BJ (cell line): Measurements from ENCODE around the gene CASKIN1. TPM values are rescaled to one million over a fixed set of nuclear protein-coding genes. Genes with fewer than 3 reads are reported as not detected.

Source experiments
- CTCF ChIA-PET: fragments of 350-600 bp; formaldehyde crosslinking; extraction: SDS; loops from one replicate; lab custom pipeline; 2021; ENCODE audit warnings: antibody characterized with exemption, inconsistent platforms; lab: Yijun Ruan, JAX
- POLR2A ChIA-PET: fragments of 300-600 bp; sonication (Branson Sonifier 250); formaldehyde crosslinking; extraction: SDS; loops from one replicate; lab custom pipeline; 2021; ENCODE audit warnings: antibody characterized with exemption; lab: Charles Lee
- DNase-seq: peaks from one replicate; pipeline ENCODE4 v3.0.0-alpha.2; 2011; ENCODE audit warnings: low read depth
- H3K27me3 ChIP-seq: 2 replicates; pipeline ENCODE4 v1.6.0; 2011; ENCODE audit warnings: low read length; ENCODE audit not compliant: control insufficient read depth, insufficient read depth
- H3K36me3 ChIP-seq: 2 replicates; pipeline ENCODE4 v1.5.1; 2011; ENCODE audit warnings: low read length; ENCODE audit not compliant: control insufficient read depth, insufficient read depth
- H3K4me3 ChIP-seq: 2 replicates; pipeline ENCODE4 v1.5.1; 2011; ENCODE audit warnings: low read depth, mild to moderate bottlenecking, control low read depth, low read length
- CTCF ChIP-seq: IDR thresholded peaks from 2 replicates; pipeline ENCODE4 v1.5.1; 2011; ENCODE audit warnings: low read depth, mild to moderate bottlenecking, control low read depth, inconsistent platforms, low read length, moderate library complexity; ENCODE audit not compliant: insufficient read depth
- polyA plus RNA-seq: library from polyadenylated mRNA; depleted of rRNA; stranded (reverse); fragments of >200 nt; gene quantifications from 2 replicates; pipeline ENCODE4 v1.2.3, GENCODE V29; 2011

CASKIN1 gene
- polyA plus RNA-seq, 1 experiment: 0.01 TPM

- ChIA-PET POLR2A (interaction anchor here (0.5 to 1.8 kb wide), 14 partner anchors 9 to 736 kb away, joined by 3 to 10 read pairs (median 6); partner anchors contain the start of genes FAHD1, NTHL1, PGP and PKD1), CTCF (interaction anchor here (1.0 kb wide), 2 partner anchors 9 to 134 kb away, joined by 3 to 4 read pairs; no protein-coding TSS in a partner anchor)
- Histone ChIP-seq H3K4me3 (peak overlapping the region; percentile 59), H3K27me3 (no peaks in the 10 kb centered on the region), H3K36me3 (peaks cover 17% of the 10 kb centered on the region)
- TF ChIP-seq CTCF: no peak
- no peak for DNase-seq
These were observed 40.2 kb downstream of the CASKIN1 start for GRCh38 chr16:2155977-2156848.

- CTCF ChIA-PET: interaction anchor here (0.8 to 1.4 kb wide), 4 partner anchors 8 to 133 kb away, joined by 3 to 5 read pairs (median 4); no protein-coding TSS in a partner anchor
- Histone ChIP-seq H3K4me3 (peak within 1 kb of the TSS; percentile 87), H3K36me3 (peaks cover 20% of the 10 kb centered on the region), H3K27me3 (no peaks in the 10 kb centered on the region)
- POLR2A ChIA-PET: interaction anchor here (0.5 to 1.8 kb wide), 15 partner anchors 19 to 735 kb away, joined by 3 to 22 read pairs (median 6); partner anchors contain the start of genes NTHL1, PGP, PKD1 and RPS2
- TF ChIP-seq CTCF: no peak
- peak; percentile 100 for DNase-seq
These were observed 41.1 kb downstream of the CASKIN1 start, which contains the start of gene TRAF7 for GRCh38 chr16:2155091-2155950. TRAF7 (plus strand) TSS chr16:2155782; CDS start chr16:2163921, 8,139 bp downstream.

GRCh38 chr16:2154533-2155090, 41.8 kb downstream of the CASKIN1 start:
- Histone ChIP-seq H3K4me3 (peak overlapping the region; percentile 87), H3K36me3 (peaks cover 20% of the 10 kb centered on the region), H3K27me3 (no peaks in the 10 kb centered on the region)
- ChIA-PET POLR2A (interaction anchor here (0.6 to 1.8 kb wide), 7 partner anchors 11 to 1915 kb away, joined by 3 to 10 read pairs (median 4); partner anchors contain the start of genes NTHL1 and PKD1), CTCF (interaction anchor here (1.0 to 1.4 kb wide), 2 partner anchors 9 to 132 kb away, joined by 3 read pairs; no protein-coding TSS in a partner anchor)
- TF ChIP-seq CTCF: no peak
- DNase-seq: no peak

GRCh38 chr16:2152695-2153506, 43.5 kb downstream of the CASKIN1 start:
- peak overlapping the region; percentile 87 for H3K4me3 ChIP-seq
- TF ChIP-seq CTCF: no peak
- ChIA-PET CTCF (interaction anchor here (0.6 to 4.6 kb wide), 8 partner anchors 8 to 193 kb away, joined by 3 to 22 read pairs (median 3); partner anchors contain the start of genes NDUFB10 and NPW), POLR2A (no interaction called here)
- no peaks in the 10 kb centered on the region for H3K27me3 ChIP-seq
- no peak for DNase-seq
- H3K36me3 ChIP-seq: peaks cover 19% of the 10 kb centered on the region
